OCI-LY7 (cell line): ENCODE results near the gene SLC7A11. TPM values are rescaled to one million over a fixed set of nuclear protein-coding genes. Genes with fewer than 3 reads are reported as not detected.

Experiments used
- BruUV-seq: library from RNA; stranded (reverse); fragments of 400-500 nt; replicated peaks from 2 replicates; lab custom pipeline; 2021; lab: Mats Ljungman, UMichigan
- CTCF ChIA-PET: fragments of 300-600 bp; sonication (Branson Sonifier 250); formaldehyde crosslinking; loops from one replicate; lab custom pipeline; 2022; ENCODE audit warnings: antibody characterized with exemption; ENCODE audit not compliant: unreplicated experiment; lab: Charles Lee
- POLR2A ChIA-PET: fragments of 300-600 bp; sonication (Branson Sonifier 250); formaldehyde crosslinking; loops from one replicate; lab custom pipeline; 2022; ENCODE audit warnings: antibody characterized with exemption; lab: Charles Lee
- DNase-seq: peaks from one replicate; pipeline ENCODE4 v3.0.0-alpha.2; 2015; ENCODE audit warnings: low spot score
- H2AFZ ChIP-seq: fragments of 200-600 bp; sonication (generic), shearing (Covaris generic); 2 replicates; pipeline ENCODE4 v1.6.1; 2014; ENCODE audit warnings: mild to moderate bottlenecking, antibody characterized with exemption, low read length, moderate library complexity
- H3K27ac ChIP-seq: fragments of 200-600 bp; sonication (generic); 2 replicates; pipeline ENCODE4 v1.5.1; 2014; ENCODE audit warnings: mixed run types, low read depth, mild to moderate bottlenecking, moderate library complexity, low read length, inconsistent platforms; ENCODE audit not compliant: poor library complexity, severe bottlenecking
- H3K36me3 ChIP-seq: fragments of 200-600 bp; sonication (generic); 2 replicates; pipeline ENCODE4 v1.6.1; 2014; ENCODE audit warnings: mild to moderate bottlenecking, antibody characterized with exemption, low read length, moderate library complexity, mixed read lengths; ENCODE audit not compliant: insufficient read depth
- H3K4me1 ChIP-seq: fragments of 200-600 bp; sonication (generic); 2 replicates; pipeline ENCODE4 v1.5.1; 2014; ENCODE audit warnings: mild to moderate bottlenecking, low read length; ENCODE audit not compliant: insufficient read depth, poor library complexity, severe bottlenecking
- H3K4me2 ChIP-seq: fragments of 200-600 bp; sonication (generic); 2 replicates; pipeline ENCODE4 v1.6.1; 2014; ENCODE audit warnings: mild to moderate bottlenecking, low read length
- H3K4me3 ChIP-seq: fragments of 200-600 bp; sonication (generic); 2 replicates; pipeline ENCODE4 v1.5.1; 2014; ENCODE audit warnings: mild to moderate bottlenecking, low read depth, low read length; ENCODE audit not compliant: poor library complexity, severe bottlenecking
- H3K79me2 ChIP-seq: fragments of 200-600 bp; sonication (generic); 2 replicates; pipeline ENCODE4 v1.6.1; 2016; ENCODE audit warnings: low read depth, mild to moderate bottlenecking, low read length, moderate library complexity, mixed read lengths; ENCODE audit not compliant: insufficient read depth
- H3K9me2 ChIP-seq: fragments of 200-600 bp; sonication (generic); 2 replicates; pipeline ENCODE4 v1.6.1; 2016; ENCODE audit warnings: mild to moderate bottlenecking, low read length, mixed read lengths; ENCODE audit not compliant: insufficient read depth
- H3K9me3 ChIP-seq: fragments of 200-600 bp; sonication (generic); 2 replicates; pipeline ENCODE4 v1.6.1; 2014; ENCODE audit warnings: mild to moderate bottlenecking, mixed run types, low read length, mixed read lengths
- H4K20me1 ChIP-seq: fragments of 200-600 bp; sonication (generic); 2 replicates; pipeline ENCODE4 v1.6.1; 2014; ENCODE audit warnings: mild to moderate bottlenecking, antibody characterized with exemption, low read length, moderate library complexity, mixed read lengths; ENCODE audit not compliant: insufficient read depth
- EZH2phosphoT487 ChIP-seq: fragments of 200-600 bp; sonication (generic); IDR thresholded peaks from 2 replicates; pipeline ENCODE4 v1.6.1; 2018; ENCODE audit warnings: low read depth, borderline replicate concordance, mild to moderate bottlenecking, mixed run types, antibody characterized with exemption, low read length, moderate library complexity, mixed read lengths
- intact Hi-C: fragments of 100-400 bp; cut with micrococcal nuclease; formaldehyde crosslinking; loops from one replicate; pipeline ENCODE4 v1.10.0; 2022; ENCODE audit not compliant: unreplicated experiment
- total RNA-seq, 2 experiments: library from RNA; depleted of rRNA in 1 of 2; stranded (reverse); fragments of >200 nt in 1 of 2; shearing (Covaris generic) in 1 of 2; gene quantifications; 2 replicates each; pipeline ENCODE4 v1.2.3, GENCODE V29; 2014 to 2022
- TF ChIP-seq, protein P1 (sequence below): fragments of 200-600 bp; sonication (generic); conservative IDR thresholded peaks from 2 replicates; pipeline ENCODE4 v1.5.1; 2014; ENCODE audit warnings: mild to moderate bottlenecking, antibody characterized with exemption, low read length, moderate library complexity, mixed read lengths

SLC7A11 gene
- total RNA-seq, 2 experiments from 2014 or later, result 5.7 to 16.7 TPM

DNA sequence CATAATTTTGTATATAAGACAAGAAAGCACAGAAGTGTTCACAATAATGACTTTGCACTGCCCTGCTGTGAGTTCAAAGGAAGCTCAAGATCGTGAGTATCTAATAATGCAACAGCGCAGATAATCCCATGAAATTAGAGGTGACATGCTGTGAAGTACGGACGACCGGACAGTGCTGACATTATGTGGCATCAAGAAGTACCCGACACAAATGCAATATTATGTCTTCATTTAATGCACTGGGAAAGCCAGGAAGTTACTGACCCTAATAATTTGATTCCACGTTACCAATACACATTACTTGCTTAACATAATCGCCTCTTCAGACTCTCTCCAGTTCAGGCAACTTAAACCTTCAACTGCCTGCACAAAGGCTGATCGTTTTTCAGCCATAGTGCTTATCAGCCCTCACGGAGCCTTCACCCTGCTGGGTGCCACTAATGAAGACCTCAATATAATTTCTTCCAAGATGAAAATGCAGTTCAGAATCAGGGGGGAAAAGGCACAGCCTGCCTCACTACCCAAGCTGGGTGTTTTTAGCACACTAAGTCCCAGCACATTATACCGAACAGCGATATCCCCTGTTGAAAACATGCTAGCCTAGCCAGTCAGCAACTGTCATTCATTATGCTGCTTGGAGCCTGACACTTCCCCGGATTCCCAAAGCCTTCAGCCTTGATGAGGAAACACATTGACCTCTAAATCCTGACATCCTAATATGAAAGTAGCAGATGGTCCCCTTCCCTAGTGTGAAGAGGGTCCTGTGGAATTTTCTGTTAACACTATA is 56.1 kb downstream of the SLC7A11 start:
- 0 out of 2 replicates have a peak, but pooled peaks cover 4% of the 10 kb centered on the region for H3K79me2 ChIP-seq
- H4K20me1 ChIP-seq, result no peaks in the 10 kb centered on the region
- DNase-seq, result no peak
- BruUV-seq, result no TSS peak
- ChIA-PET POLR2A (no interaction called here), CTCF (no interaction called here)
- no peak overlapping the region for H2AFZ ChIP-seq
- no peak overlapping the region for H3K27ac ChIP-seq
- no peak overlapping the region for H3K4me3 ChIP-seq
- H3K4me2 ChIP-seq, result no peak overlapping the region
- peaks cover 29% of the 10 kb centered on the region for H3K4me1 ChIP-seq
- intact Hi-C loops, result loop anchor here (10.0 kb wide), 1 partner anchor 499 kb away; no protein-coding TSS in a partner anchor
- H3K9me3 ChIP-seq, result no peaks in the 10 kb centered on the region
- TF ChIP-seq, protein P1, sequence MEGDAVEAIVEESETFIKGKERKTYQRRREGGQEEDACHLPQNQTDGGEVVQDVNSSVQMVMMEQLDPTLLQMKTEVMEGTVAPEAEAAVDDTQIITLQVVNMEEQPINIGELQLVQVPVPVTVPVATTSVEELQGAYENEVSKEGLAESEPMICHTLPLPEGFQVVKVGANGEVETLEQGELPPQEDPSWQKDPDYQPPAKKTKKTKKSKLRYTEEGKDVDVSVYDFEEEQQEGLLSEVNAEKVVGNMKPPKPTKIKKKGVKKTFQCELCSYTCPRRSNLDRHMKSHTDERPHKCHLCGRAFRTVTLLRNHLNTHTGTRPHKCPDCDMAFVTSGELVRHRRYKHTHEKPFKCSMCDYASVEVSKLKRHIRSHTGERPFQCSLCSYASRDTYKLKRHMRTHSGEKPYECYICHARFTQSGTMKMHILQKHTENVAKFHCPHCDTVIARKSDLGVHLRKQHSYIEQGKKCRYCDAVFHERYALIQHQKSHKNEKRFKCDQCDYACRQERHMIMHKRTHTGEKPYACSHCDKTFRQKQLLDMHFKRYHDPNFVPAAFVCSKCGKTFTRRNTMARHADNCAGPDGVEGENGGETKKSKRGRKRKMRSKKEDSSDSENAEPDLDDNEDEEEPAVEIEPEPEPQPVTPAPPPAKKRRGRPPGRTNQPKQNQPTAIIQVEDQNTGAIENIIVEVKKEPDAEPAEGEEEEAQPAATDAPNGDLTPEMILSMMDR, result no peak
- TF ChIP-seq EZH2phosphoT487, result no peak
- peaks cover 16% of the 10 kb centered on the region; the same call in 1 of the 2 replicates for H3K36me3 ChIP-seq
- no peaks in the 10 kb centered on the region for H3K9me2 ChIP-seq

DNA sequence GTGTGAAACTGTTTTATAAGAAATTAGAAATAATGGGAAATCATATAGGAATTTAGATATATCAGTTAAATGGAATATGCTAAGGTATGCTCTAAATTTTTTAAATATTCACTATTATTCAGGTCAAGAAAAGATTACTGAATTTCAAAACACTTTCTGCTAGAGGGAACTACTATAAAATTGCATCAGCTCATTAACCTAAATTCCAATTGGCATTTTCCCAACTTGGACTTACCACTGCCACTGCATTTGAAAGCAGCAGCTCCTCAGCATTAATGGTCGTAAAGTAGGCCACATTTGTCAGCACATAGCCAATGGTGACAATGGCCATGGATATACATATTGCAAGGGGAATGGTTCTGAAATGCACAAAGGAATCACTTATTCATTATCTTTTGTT is 57.3 kb downstream of the SLC7A11 start:
- H2AFZ ChIP-seq, result no peak overlapping the region
- POLR2A ChIA-PET, result interaction anchor here (0.6 to 2.3 kb wide), 2 partner anchors 60 to 84 kb away, joined by 3 to 5 read pairs; no protein-coding TSS in a partner anchor
- H3K36me3 ChIP-seq, result peaks cover 25% of the 10 kb centered on the region; the same call in 1 of the 2 replicates
- no peaks in the 10 kb centered on the region for H3K9me3 ChIP-seq
- no peak for DNase-seq
- intact Hi-C loops, result loop anchor here (10.0 kb wide), 1 partner anchor 500 kb away; no protein-coding TSS in a partner anchor
- TF ChIP-seq EZH2phosphoT487, result no peak
- TF ChIP-seq, protein P1, result no peak
- no peak overlapping the region for H3K4me2 ChIP-seq
- no peaks in the 10 kb centered on the region for H4K20me1 ChIP-seq
- no peak overlapping the region for H3K4me3 ChIP-seq
- CTCF ChIA-PET, result no interaction called here
- peaks cover 18% of the 10 kb centered on the region for H3K4me1 ChIP-seq
- BruUV-seq, result no TSS peak
- no peak overlapping the region for H3K27ac ChIP-seq
- 0 out of 2 replicates have a peak, but pooled peaks cover 2% of the 10 kb centered on the region for H3K79me2 ChIP-seq
- H3K9me2 ChIP-seq, result no peaks in the 10 kb centered on the region
